GM12801 (cell line): ENCODE results near the gene GIN1.

ENCODE experiments used
- CTCF ChIP-seq: IDR thresholded peaks from one replicate; pipeline ENCODE4 v1.5.1; 2011; ENCODE audit warnings: control low read depth; ENCODE audit not compliant: insufficient read length; ENCODE audit errors: extremely low read depth

Gene GIN1

GRCh38 chr5:103093727-103094126 is 26.2 kb downstream of the GIN1 start:
- no peak for TF ChIP-seq CTCF

GRCh38 chr5:103092676-103093075 is 27.3 kb downstream of the GIN1 start:
- no peak for TF ChIP-seq CTCF

GRCh38 chr5:103090791-103091190 is 29.1 kb downstream of the GIN1 start:
- no peak for TF ChIP-seq CTCF

- TF ChIP-seq CTCF = no peak
Observed at GRCh38 chr5:103089272-103089671, 30.7 kb downstream of the GIN1 start.

GRCh38 chr5:103086547-103086946 is 33.4 kb downstream of the GIN1 start:
- TF ChIP-seq CTCF = no peak

- no peak for TF ChIP-seq CTCF
Observed at GRCh38 chr5:103079796-103080195, 40.1 kb downstream of the GIN1 start.

- TF ChIP-seq CTCF = no peak
Observed at GRCh38 chr5:103075442-103075841, 44.5 kb downstream of the GIN1 start.

GRCh38 chr5:103066326-103066725 is 53.6 kb downstream of the GIN1 start:
- TF ChIP-seq CTCF = no peak
